Measurements from ENCODE around the gene DGKK. TPM values are rescaled to one million over a fixed set of nuclear protein-coding genes. Genes with fewer than 3 reads are reported as not detected.

The DGKK gene
- total RNA-seq, 2 donors from 2014 or later = 2.7 to 4.1 TPM

GRCh38 chrX:50456712-50457484 lies 13.7 kb downstream of the DGKK start:
- ATAC-seq = peak; percentile 64 to 90
- Mint-ChIP-seq H3K9me3 (no peaks in the 10 kb centered on the region), H3K27me3 (peaks cover 10 to 19% of the 10 kb centered on the region in 2 donors)

GRCh38 chrX:50452782-50453181 lies 17.8 kb downstream of the DGKK start:
- Mint-ChIP-seq H3K4me3 (peak overlapping the region; percentile 37), H3K4me1 (ENCODE audit: low read depth in 2 of 2) (peaks cover 19 to 27% of the 10 kb centered on the region in 2 donors)
- no peak for DNase-seq (ENCODE audit: low spot score)

More at GRCh38 chrX:50456712-50457484, 13.7 kb downstream of the DGKK start:
- Mint-ChIP-seq H3K27ac (peak overlapping the region; percentile 85 to 93), H3K4me1 (ENCODE audit: low read depth in 2 of 2) (peaks cover 19 to 23% of the 10 kb centered on the region in 2 donors), H3K36me3 (peaks cover 9% of the 10 kb centered on the region), H3K4me3 (peak overlapping the region; percentile 41)
- DNase-seq (ENCODE audit: low spot score) = no peak

GRCh38 chrX:50450324-50450723 lies 20.3 kb downstream of the DGKK start:
- H3K9me3 Mint-ChIP-seq = no peaks in the 10 kb centered on the region
- H3K4me1 Mint-ChIP-seq (ENCODE audit: low read depth in 2 of 2) = peaks cover 19 to 21% of the 10 kb centered on the region in 2 donors
- H3K27me3 Mint-ChIP-seq = peaks cover 0 to 20% of the 10 kb centered on the region in 2 donors
- no peak overlapping the region for H3K4me3 Mint-ChIP-seq
- H3K36me3 Mint-ChIP-seq = peaks cover 4% of the 10 kb centered on the region
- DNase-seq (ENCODE audit: low spot score) (no peak), ATAC-seq (no peak)
- H3K27ac Mint-ChIP-seq = no peak overlapping the region

More at GRCh38 chrX:50452782-50453181, 17.8 kb downstream of the DGKK start:
- Mint-ChIP-seq H3K27ac (peak overlapping the region in 1 of 2 donors; percentile 59), H3K36me3 (peaks cover 4% of the 10 kb centered on the region), H3K9me3 (no peaks in the 10 kb centered on the region), H3K27me3 (peaks cover 0 to 12% of the 10 kb centered on the region in 2 donors)
- no peak for ATAC-seq

- DNase-seq (ENCODE audit: low spot score) = no peak
- H3K36me3 Mint-ChIP-seq = no peaks in the 10 kb centered on the region
- H3K27me3 Mint-ChIP-seq = peaks cover 0 to 20% of the 10 kb centered on the region in 2 donors
- ATAC-seq = peak; percentile 63 to 83
- H3K9me3 Mint-ChIP-seq = no peaks in the 10 kb centered on the region
- no peak overlapping the region for H3K4me3 Mint-ChIP-seq
- H3K27ac Mint-ChIP-seq = no peak overlapping the region
- H3K4me1 Mint-ChIP-seq (ENCODE audit: low read depth in 2 of 2) = peaks cover 10 to 12% of the 10 kb centered on the region in 2 donors
Observed at GRCh38 chrX:50448565-50448964, 22.1 kb downstream of the DGKK start.

GRCh38 chrX:50447535-50447934 lies 23.1 kb downstream of the DGKK start:
- Mint-ChIP-seq H3K27me3 (peaks cover 0 to 17% of the 10 kb centered on the region in 2 donors), H3K36me3 (no peaks in the 10 kb centered on the region), H3K27ac (no peak overlapping the region), H3K9me3 (no peaks in the 10 kb centered on the region), H3K4me1 (ENCODE audit: low read depth in 2 of 2) (peaks cover 5 to 13% of the 10 kb centered on the region in 2 donors), H3K4me3 (no peak overlapping the region)
- no peak for DNase-seq (ENCODE audit: low spot score)
- ATAC-seq = no peak

GRCh38 chrX:50442426-50443116 lies 28.1 kb downstream of the DGKK start:
- no peaks in the 10 kb centered on the region for H3K9me3 Mint-ChIP-seq
- peak; percentile 38 to 61 for ATAC-seq
- H3K27me3 Mint-ChIP-seq = peaks cover 0 to 12% of the 10 kb centered on the region in 2 donors
- peak overlapping the region; percentile 55 to 60 for H3K27ac Mint-ChIP-seq
- no peak overlapping the region for H3K4me3 Mint-ChIP-seq
- peaks cover 5 to 8% of the 10 kb centered on the region in 2 donors for H3K4me1 Mint-ChIP-seq (ENCODE audit: low read depth in 2 of 2)
- no peak for DNase-seq (ENCODE audit: low spot score)
- no peaks in the 10 kb centered on the region for H3K36me3 Mint-ChIP-seq

- no peak for ATAC-seq
- H3K4me1 Mint-ChIP-seq (ENCODE audit: low read depth in 2 of 2) = peaks cover 7 to 13% of the 10 kb centered on the region in 2 donors
Observed at GRCh38 chrX:50436797-50437196, 33.8 kb downstream of the DGKK start.

GRCh38 chrX:50432829-50433289 lies 37.8 kb downstream of the DGKK start:
- no peak overlapping the region for H3K4me3 Mint-ChIP-seq
- H3K27ac Mint-ChIP-seq = no peak overlapping the region
- no peak for DNase-seq (ENCODE audit: low spot score)
- H3K4me1 Mint-ChIP-seq (ENCODE audit: low read depth in 2 of 2) = peaks cover 13 to 18% of the 10 kb centered on the region in 2 donors
- no peaks in the 10 kb centered on the region for H3K9me3 Mint-ChIP-seq
- no peaks in the 10 kb centered on the region for H3K36me3 Mint-ChIP-seq
- H3K27me3 Mint-ChIP-seq = peaks cover 0 to 12% of the 10 kb centered on the region in 2 donors
- no peak for ATAC-seq

More at GRCh38 chrX:50436797-50437196, 33.8 kb downstream of the DGKK start:
- DNase-seq (ENCODE audit: low spot score) = no peak
- Mint-ChIP-seq H3K27ac (no peak overlapping the region), H3K27me3 (peaks cover 0 to 15% of the 10 kb centered on the region in 2 donors), H3K36me3 (no peaks in the 10 kb centered on the region), H3K4me3 (no peak overlapping the region), H3K9me3 (no peaks in the 10 kb centered on the region)

GRCh38 chrX:50431623-50432022 lies 39.0 kb downstream of the DGKK start:
- Mint-ChIP-seq H3K4me3 (no peak overlapping the region), H3K4me1 (ENCODE audit: low read depth in 2 of 2) (peaks cover 13 to 16% of the 10 kb centered on the region in 2 donors), H3K9me3 (no peaks in the 10 kb centered on the region), H3K36me3 (no peaks in the 10 kb centered on the region), H3K27ac (peak overlapping the region in 1 of 2 donors; percentile 58), H3K27me3 (peaks cover 0 to 6% of the 10 kb centered on the region in 2 donors)
- DNase-seq (ENCODE audit: low spot score) (no peak), ATAC-seq (no peak)

GRCh38 chrX:50430917-50431575 lies 39.6 kb downstream of the DGKK start:
- Mint-ChIP-seq H3K36me3 (no peaks in the 10 kb centered on the region), H3K9me3 (no peaks in the 10 kb centered on the region), H3K4me1 (ENCODE audit: low read depth in 2 of 2) (peaks cover 13 to 16% of the 10 kb centered on the region in 2 donors), H3K27ac (peak overlapping the region; percentile 58 to 59), H3K4me3 (peak overlapping the region; percentile 34), H3K27me3 (peaks cover 0 to 10% of the 10 kb centered on the region in 2 donors)
- ATAC-seq (peak; percentile 59 to 86), DNase-seq (ENCODE audit: low spot score) (no peak)

GRCh38 chrX:50428174-50428573 lies 42.5 kb downstream of the DGKK start:
- H3K36me3 Mint-ChIP-seq = no peaks in the 10 kb centered on the region
- H3K27ac Mint-ChIP-seq = no peak overlapping the region
- H3K4me1 Mint-ChIP-seq (ENCODE audit: low read depth in 2 of 2) = peaks cover 6 to 10% of the 10 kb centered on the region in 2 donors
- ATAC-seq (no peak), DNase-seq (ENCODE audit: low spot score) (no peak)
- no peaks in the 10 kb centered on the region for H3K9me3 Mint-ChIP-seq
- H3K4me3 Mint-ChIP-seq = no peak overlapping the region
- H3K27me3 Mint-ChIP-seq = peaks cover 0 to 15% of the 10 kb centered on the region in 2 donors

- Mint-ChIP-seq H3K9me3 (no peaks in the 10 kb centered on the region), H3K4me3 (no peak overlapping the region), H3K27me3 (peaks cover 0 to 20% of the 10 kb centered on the region in 2 donors), H3K36me3 (no peaks in the 10 kb centered on the region), H3K4me1 (ENCODE audit: low read depth in 2 of 2) (peaks cover 1 to 3% of the 10 kb centered on the region in 2 donors), H3K27ac (no peak overlapping the region)
- ATAC-seq (no peak), DNase-seq (ENCODE audit: low spot score) (no peak)
Observed at GRCh38 chrX:50407976-50408375, 62.6 kb downstream of the DGKK start.

GRCh38 chrX:50403903-50404302 lies 66.7 kb downstream of the DGKK start:
- no peaks in the 10 kb centered on the region for H3K36me3 Mint-ChIP-seq
- H3K9me3 Mint-ChIP-seq = no peaks in the 10 kb centered on the region
- peaks cover 3% of the 10 kb centered on the region in 2 donors for H3K4me1 Mint-ChIP-seq (ENCODE audit: low read depth in 2 of 2)
- no peak overlapping the region for H3K4me3 Mint-ChIP-seq
- H3K27ac Mint-ChIP-seq = peak overlapping the region; percentile 22 to 54
- peaks cover 0 to 18% of the 10 kb centered on the region in 2 donors for H3K27me3 Mint-ChIP-seq
- no peak for ATAC-seq
- no peak for DNase-seq (ENCODE audit: low spot score)

Data from natural killer cell treated with Interleukin-12 subunit alpha and Interleukin-12 subunit beta and Interleukin-15 and Interleukin-18, amount 100 ng/mL, for 72 hours (primary cell).